Spleen (tissue), 11 donors: Measurements from ENCODE around the gene CEP131. TPM values are rescaled to one million over a fixed set of nuclear protein-coding genes. Genes with fewer than 3 reads are reported as not detected.

Source experiments
- DNase-seq: peaks from one replicate; pipeline ENCODE4 v3.0.0-alpha.2; 2020
- H3K27ac ChIP-seq, 8 donors: fragments of 200-600 bp; sonication (generic) in 7 of 8; 1 replicate in 4 of 8; 2 replicates in 4 of 8; pipeline versions ENCODE4 v1.5.0 to v1.8.0; 2016 to 2021; ENCODE audit warnings: inconsistent platforms in 4 of 8, mild to moderate bottlenecking in 4 of 8, moderate library complexity in 1 of 8
- H3K27me3 ChIP-seq, 7 donors: fragments of 200-600 bp; sonication (generic) in 6 of 7; replicated peaks in 1 of 7; 1 replicate in 4 of 7; 2 replicates in 3 of 7; pipeline versions ENCODE4 v1.5.0 to v1.8.0; 2016 to 2021; ENCODE audit warnings: inconsistent platforms in 3 of 7, mild to moderate bottlenecking in 1 of 7
- H3K36me3 ChIP-seq, 6 donors: fragments of 200-600 bp; sonication (generic) in 5 of 6; 1 replicate in 4 of 6; 2 replicates in 2 of 6; pipeline versions ENCODE4 v1.5.0 to v1.8.0; 2016 to 2021; ENCODE audit warnings: inconsistent platforms in 2 of 6
- H3K4me1 ChIP-seq, 6 donors: fragments of 200-600 bp; sonication (generic) in 5 of 6; 1 replicate in 3 of 6; 2 replicates in 3 of 6; pipeline versions ENCODE4 v1.5.0 to v1.8.0; 2016 to 2021; ENCODE audit warnings: inconsistent platforms in 3 of 6
- H3K4me3 ChIP-seq, 8 donors: fragments of 200-600 bp; sonication (generic) in 7 of 8; 1 replicate in 4 of 8; 2 replicates in 4 of 8; pipeline versions ENCODE4 v1.5.0 to v1.8.0; 2016 to 2021; ENCODE audit warnings: inconsistent platforms in 4 of 8, mild to moderate bottlenecking in 4 of 8, moderate library complexity in 2 of 8
- H3K9me3 ChIP-seq, 8 donors: fragments of 200-600 bp; sonication (generic) in 7 of 8; 1 replicate in 4 of 8; 2 replicates in 4 of 8; pipeline versions ENCODE4 v1.5.0 to v1.8.0; 2016 to 2021; ENCODE audit warnings: inconsistent platforms in 4 of 8
- CTCF ChIP-seq, 11 experiments: fragments of 200-600 bp in 7 of 11; fragments of 450-650 bp in 4 of 11; sonication (generic) in 4 of 11; IDR thresholded peaks in 8 of 11; conservative IDR thresholded peaks in 3 of 11; 1 replicate in 7 of 11; 2 replicates in 4 of 11; pipeline versions ENCODE4 v1.4.0 to v1.8.0; 2016 to 2021; ENCODE audit warnings: antibody characterized with exemption in 11 of 11, inconsistent platforms in 4 of 11, mild to moderate bottlenecking in 1 of 11
- POLR2A ChIP-seq, 3 donors: fragments of 450-650 bp; IDR thresholded peaks; one replicate each; pipeline ENCODE4 v1.5.1; 2017; ENCODE audit warnings: antibody characterized with exemption in 3 of 3, mild to moderate bottlenecking in 1 of 3
- POLR2AphosphoS5 ChIP-seq, 3 donors: sonication (generic); formaldehyde crosslinking; IDR thresholded peaks; one replicate each; pipeline ENCODE4 v1.5.1; 2017; ENCODE audit warnings: antibody characterized with exemption in 3 of 3
- WGBS, 5 donors: extraction: QIAGEN DNeasy Blood & Tissue Kit in 3 of 5; methylation state at CpG; one replicate each; pipeline versions ENCODE4 v1.1.5 to v1.1.7; 2013 to 2018; 5-methylcytosine and 5-hydroxymethylcytosine counted together
- intact Hi-C: fragments of 100-400 bp; cut with DNase I; formaldehyde crosslinking; loops from one replicate; pipeline ENCODE4 v1.15.0; 2023; ENCODE audit warnings: low total_unique reads
- polyA plus RNA-seq, 3 donors: library from polyadenylated mRNA; stranded (reverse); fragments of 200-250 nt; gene quantifications; one replicate each; pipeline ENCODE4 v1.2.1, GENCODE V29; 2013
- total RNA-seq, 7 donors: library from RNA; depleted of rRNA in 3 of 7; stranded (reverse); fragments of >200 nt in 3 of 7; fragmentation: NEBNext Ultra II Directional in 4 of 7; extraction: Animal tissue kit (Norgen Biotek cat#: 25700) in 4 of 7; gene quantifications; one replicate each; pipeline versions ENCODE4 v1.1.0 to v1.2.1, GENCODE V29; 2016 to 2021
- donor health status: healthy with polysubstance abuse.
- donor health status: DM: no; HTN: no; CAD: no; lungs with moderate emphysema.
- donor health status: DM: no; HTN: no; CAD: no.
- donor health status: Bipolar disorder and iron deficiency.
- donor health status: healthy.
- donor health status: DM: no; HTN: no; CAD: no.
- donor health status: DM: yes; HTN: yes; CAD: no.

CEP131 gene
- total and polyA plus RNA-seq, 10 donors = 8.5 to 26.7 (median 13.3) TPM

- Histone ChIP-seq H3K4me3 (no peak overlapping the region), H3K9me3 (no peaks in the 10 kb centered on the region), H3K27me3 (peaks cover 0 to 29% (median 0%) of the 10 kb centered on the region in 7 donors), H3K36me3 (no peaks in the 10 kb centered on the region), H3K27ac (no peak overlapping the region), H3K4me1 (peaks cover 0 to 6% (median 0%) of the 10 kb centered on the region in 6 donors)
- 90 to 92% (median 91%) methylated on average over 17 to 49 of the region's 49 CpGs for WGBS, 5 donors
- TF ChIP-seq POLR2AphosphoS5 (IDR thresholded peaks at IDR 0.05) (no peak), POLR2A (IDR thresholded peaks at IDR 0.05) (no peak), CTCF (IDR thresholded peaks at IDR 0.05 in 8 of 11, conservative IDR thresholded peaks at IDR 0.05 in 3 of 11) (no peak)
- intact Hi-C loops = no loop called here
- no peak for DNase-seq
Observed at GRCh38 chr17:81180836-81181810, 41.6 kb downstream of the CEP131 start.

- no peak for DNase-seq
- WGBS, 5 donors = 59 to 78% (median 69%) methylated on average over 5 to 12 of the region's 12 CpGs
- no peak overlapping the region for H3K27ac ChIP-seq
- H3K4me1 ChIP-seq = peaks cover 0 to 6% (median 0%) of the 10 kb centered on the region in 6 donors
- intact Hi-C loops = no loop called here
- TF ChIP-seq POLR2A (IDR thresholded peaks at IDR 0.05) (no peak), POLR2AphosphoS5 (IDR thresholded peaks at IDR 0.05) (no peak), CTCF (IDR thresholded peaks at IDR 0.05 in 8 of 11, conservative IDR thresholded peaks at IDR 0.05 in 3 of 11) (no peak)
- peaks cover 0 to 29% (median 0%) of the 10 kb centered on the region in 7 donors for H3K27me3 ChIP-seq
- no peaks in the 10 kb centered on the region for H3K36me3 ChIP-seq
- peaks cover 0 to 10% (median 3%) of the 10 kb centered on the region in 8 donors for H3K9me3 ChIP-seq
- no peak overlapping the region for H3K4me3 ChIP-seq
Observed at GRCh38 chr17:81179861-81180260, 42.9 kb downstream of the CEP131 start.

GRCh38 chr17:81179220-81179619 is 43.5 kb downstream of the CEP131 start:
- DNase-seq = no peak
- peaks cover 0 to 10% (median 3%) of the 10 kb centered on the region in 8 donors for H3K9me3 ChIP-seq
- no peaks in the 10 kb centered on the region for H3K36me3 ChIP-seq
- TF ChIP-seq POLR2AphosphoS5 (IDR thresholded peaks at IDR 0.05) (no peak), POLR2A (IDR thresholded peaks at IDR 0.05) (no peak), CTCF (IDR thresholded peaks at IDR 0.05 in 8 of 11, conservative IDR thresholded peaks at IDR 0.05 in 3 of 11) (no peak)
- H3K27me3 ChIP-seq = peaks cover 0 to 28% (median 0%) of the 10 kb centered on the region in 7 donors
- intact Hi-C loops = no loop called here
- H3K4me3 ChIP-seq = no peak overlapping the region
- 79 to 88% (median 81%) methylated on average over 1 to 9 of the region's 9 CpGs for WGBS, 5 donors
- no peak overlapping the region for H3K27ac ChIP-seq
- H3K4me1 ChIP-seq = peaks cover 0 to 6% (median 0%) of the 10 kb centered on the region in 6 donors
